ENCODE results near the gene ARHGAP33.

GRCh38 chr19:35730326-35730725 lies 45.0 kb upstream of the ARHGAP33 start:
- TF ChIP-seq, protein P1, sequence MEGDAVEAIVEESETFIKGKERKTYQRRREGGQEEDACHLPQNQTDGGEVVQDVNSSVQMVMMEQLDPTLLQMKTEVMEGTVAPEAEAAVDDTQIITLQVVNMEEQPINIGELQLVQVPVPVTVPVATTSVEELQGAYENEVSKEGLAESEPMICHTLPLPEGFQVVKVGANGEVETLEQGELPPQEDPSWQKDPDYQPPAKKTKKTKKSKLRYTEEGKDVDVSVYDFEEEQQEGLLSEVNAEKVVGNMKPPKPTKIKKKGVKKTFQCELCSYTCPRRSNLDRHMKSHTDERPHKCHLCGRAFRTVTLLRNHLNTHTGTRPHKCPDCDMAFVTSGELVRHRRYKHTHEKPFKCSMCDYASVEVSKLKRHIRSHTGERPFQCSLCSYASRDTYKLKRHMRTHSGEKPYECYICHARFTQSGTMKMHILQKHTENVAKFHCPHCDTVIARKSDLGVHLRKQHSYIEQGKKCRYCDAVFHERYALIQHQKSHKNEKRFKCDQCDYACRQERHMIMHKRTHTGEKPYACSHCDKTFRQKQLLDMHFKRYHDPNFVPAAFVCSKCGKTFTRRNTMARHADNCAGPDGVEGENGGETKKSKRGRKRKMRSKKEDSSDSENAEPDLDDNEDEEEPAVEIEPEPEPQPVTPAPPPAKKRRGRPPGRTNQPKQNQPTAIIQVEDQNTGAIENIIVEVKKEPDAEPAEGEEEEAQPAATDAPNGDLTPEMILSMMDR (conservative IDR thresholded peaks at IDR 0.05; ENCODE audit: low read depth, low read length) = no peak
- TF ChIP-seq EZH2 (IDR thresholded peaks at IDR 0.05; ENCODE audit: borderline replicate concordance, low read depth, low read length, poor library complexity, severe bottlenecking) = no peak

Data from A673 (cell line).